HepG2 (cell line): ENCODE measurements around the gene LYRM1. TPM values are rescaled to one million over a fixed set of nuclear protein-coding genes. Genes with fewer than 3 reads are reported as not detected.
A peak's percentile ranks its signal among the peaks of the same experiment; 100 is the strongest.

Experiments used
- ARHGAP35 ChIP-seq: sonication (generic); formaldehyde crosslinking; IDR thresholded peaks from 2 replicates; pipeline ENCODE4 v1.9.0; 2022; ENCODE audit warnings: mild to moderate bottlenecking, inconsistent platforms, moderate library complexity, missing genetic modification reagents, borderline replicate concordance
- DMAP1 ChIP-seq: IDR thresholded peaks from 2 replicates; pipeline ENCODE4 v1.6.1; 2016
- GABPA ChIP-seq, 2 experiments: IDR thresholded peaks; 2 replicates each; pipeline ENCODE4 v1.6.1; 2011 to 2016; ENCODE audit warnings: low read depth in 2 of 2, low read length in 1 of 2, missing biosample characterization in 1 of 2, missing genetic modification characterization in 1 of 2
- JUND ChIP-seq: sonication (generic); formaldehyde crosslinking; IDR thresholded peaks from 2 replicates; pipeline ENCODE4 v1.8.0; 2022; ENCODE audit warnings: mild to moderate bottlenecking, missing genetic modification reagents
- RARG ChIP-seq: sonication (generic); formaldehyde crosslinking; IDR thresholded peaks from 2 replicates; pipeline ENCODE4 v1.4.0; 2020; ENCODE audit warnings: low read depth, mild to moderate bottlenecking, missing genetic modification reagents
- YEATS2 ChIP-seq: sonication (generic); formaldehyde crosslinking; IDR thresholded peaks from 2 replicates; pipeline ENCODE4 v1.4.0; 2020; ENCODE audit warnings: missing genetic modification reagents, borderline replicate concordance
- ZBTB42 ChIP-seq: sonication (generic); formaldehyde crosslinking; IDR thresholded peaks from 2 replicates; pipeline ENCODE4 v1.5.0; 2020; ENCODE audit warnings: mild to moderate bottlenecking, missing genetic modification reagents
- ZNF773 ChIP-seq: sonication (generic); formaldehyde crosslinking; IDR thresholded peaks from 2 replicates; pipeline ENCODE4 v1.4.0; 2020; ENCODE audit warnings: missing genetic modification reagents, borderline replicate concordance
- polyA plus RNA-seq, 8 experiments: library from polyadenylated mRNA; depleted of rRNA in 3 of 8; stranded (reverse) in 7 of 8; unstranded in 1 of 8; fragments of >200 nt; fragmentation: Illumina TruSeq in 4 of 8; extraction: Trizol in 4 of 8; gene quantifications; 2 replicates each; pipeline versions ENCODE4 v1.2.1 to v1.2.3, GENCODE V29; 2011 to 2016; ENCODE audit warnings: low read depth in 4 of 8, missing spikeins in 1 of 8, mixed read lengths in 1 of 8; ENCODE audit not compliant: insufficient read depth in 1 of 8
- total RNA-seq, 5 experiments: library from RNA; depleted of rRNA; stranded (reverse); fragments of >200 nt; fragmentation: Illumina TruSeq; extraction: Trizol; gene quantifications; 2 replicates each; pipeline ENCODE4 v1.2.3, GENCODE V29; 2016; ENCODE audit warnings: low read depth in 1 of 5
- TF ChIP-seq, protein P1 (sequence below): sonication (generic); formaldehyde crosslinking; IDR thresholded peaks from 2 replicates; pipeline ENCODE4 v1.5.0; 2020; ENCODE audit warnings: mild to moderate bottlenecking, missing genetic modification reagents, borderline replicate concordance
- TF ChIP-seq, protein P2 (sequence below): sonication (generic); formaldehyde crosslinking; IDR thresholded peaks from 2 replicates; pipeline ENCODE4 v1.4.0; 2020; ENCODE audit warnings: missing genetic modification reagents, low read depth, mild to moderate bottlenecking, borderline replicate concordance
- TF ChIP-seq, protein P3 (sequence below): sonication (generic); formaldehyde crosslinking; IDR thresholded peaks from 2 replicates; pipeline ENCODE4; 2020; ENCODE audit warnings: missing genetic modification reagents, mild to moderate bottlenecking, borderline replicate concordance
- TF ChIP-seq, protein P4 (sequence below), 2 experiments: sonication (generic) in 1 of 2; formaldehyde crosslinking in 1 of 2; IDR thresholded peaks; 2 replicates each; pipeline versions ENCODE4 v1.6.1 to v1.9.0; 2014 to 2022; ENCODE audit warnings: antibody characterized with exemption in 1 of 2, borderline replicate concordance in 1 of 2, inconsistent platforms in 1 of 2, low read depth in 1 of 2, missing genetic modification reagents in 1 of 2
- TF ChIP-seq, protein P5 (sequence below): sonication (generic); formaldehyde crosslinking; IDR thresholded peaks from 2 replicates; pipeline ENCODE4 v1.5.0; 2020; ENCODE audit warnings: missing genetic modification reagents, mild to moderate bottlenecking, borderline replicate concordance

LYRM1 gene
- total and polyA plus RNA-seq, 2 of the 13 experiments (the other 11 are each of a cell fraction or from before 2014, with no cell fraction given) = 59.2 to 82.6 TPM

DNA sequence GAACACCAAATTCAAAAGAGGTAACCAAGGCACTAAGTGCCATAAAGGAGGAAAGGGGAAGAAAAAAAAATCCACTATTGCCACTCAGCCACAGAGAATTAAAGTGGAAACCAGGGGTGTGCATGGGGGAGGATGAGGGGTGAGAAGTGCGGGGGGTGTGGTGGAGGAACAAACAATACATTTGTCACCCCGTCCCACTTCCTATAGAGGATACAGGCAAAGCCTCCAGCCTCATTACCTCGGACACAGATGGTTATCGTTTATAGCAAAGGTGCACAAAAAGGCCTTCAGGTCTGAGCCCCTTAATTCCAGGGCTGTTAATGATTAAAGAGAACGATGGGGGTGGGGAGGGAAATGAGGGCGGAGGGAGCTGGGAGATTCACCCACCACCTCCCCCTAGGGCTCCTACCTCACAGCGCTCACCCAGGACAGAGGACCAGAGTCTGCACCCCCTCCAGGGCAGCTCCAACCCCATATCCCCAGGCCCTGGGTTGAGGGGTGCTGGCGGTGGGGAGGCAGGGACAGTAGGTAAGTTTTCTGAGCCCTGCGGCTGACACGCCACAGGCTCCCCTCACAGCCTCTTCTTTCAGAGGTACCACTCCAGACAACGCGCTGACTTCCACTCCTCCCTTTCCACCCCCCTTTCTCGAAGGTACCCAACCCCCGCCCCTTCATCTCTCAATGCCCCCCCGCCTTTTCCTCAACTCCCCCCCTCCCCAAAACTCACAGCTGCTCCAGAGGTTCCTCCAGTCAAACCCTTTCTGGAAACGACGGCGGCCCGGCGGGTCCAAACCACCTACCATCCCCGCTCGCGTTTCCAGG lies 883 bp upstream of the LYRM1 start (continued):
- TF ChIP-seq, protein P1, sequence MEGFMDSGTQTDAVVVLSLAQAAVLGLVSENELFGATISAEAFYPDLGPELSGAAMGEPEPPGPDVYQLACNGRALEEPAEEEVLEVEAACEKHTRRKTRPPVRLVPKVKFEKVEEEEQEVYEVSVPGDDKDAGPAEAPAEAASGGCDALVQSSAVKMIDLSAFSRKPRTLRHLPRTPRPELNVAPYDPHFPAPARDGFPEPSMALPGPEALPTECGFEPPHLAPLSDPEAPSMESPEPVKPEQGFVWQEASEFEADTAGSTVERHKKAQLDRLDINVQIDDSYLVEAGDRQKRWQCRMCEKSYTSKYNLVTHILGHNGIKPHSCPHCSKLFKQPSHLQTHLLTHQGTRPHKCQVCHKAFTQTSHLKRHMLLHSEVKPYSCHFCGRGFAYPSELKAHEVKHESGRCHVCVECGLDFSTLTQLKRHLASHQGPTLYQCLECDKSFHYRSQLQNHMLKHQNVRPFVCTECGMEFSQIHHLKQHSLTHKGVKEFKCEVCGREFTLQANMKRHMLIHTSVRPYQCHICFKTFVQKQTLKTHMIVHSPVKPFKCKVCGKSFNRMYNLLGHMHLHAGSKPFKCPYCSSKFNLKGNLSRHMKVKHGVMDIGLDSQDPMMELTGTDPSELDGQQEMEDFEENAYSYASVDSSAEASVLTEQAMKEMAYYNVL (CRISPR knock-in tag) = peak; percentile 66; the same call in 1 of the 2 replicates
- TF ChIP-seq YEATS2 (no peak), ARHGAP35 (CRISPR knock-in tag) (0 out of 2 replicates have a peak, but pooled peaks have one; percentile 76), GABPA (IDR thresholded peaks at IDR 0.05; ENCODE audit: low read depth, low read length) (no peak), GABPA (CRISPR knock-in tag; IDR thresholded peaks at IDR 0.05; ENCODE audit: low read depth) (no peak), DMAP1 (peak; percentile 60; the same call in 1 of the 2 replicates), JUND (no peak; the same call in 1 of the 2 replicates), ZBTB42 (CRISPR knock-in tag) (no peak), ZNF773 (no peak), RARG (CRISPR knock-in tag) (no peak; the same call in 1 of the 2 replicates)
- TF ChIP-seq, protein P2, sequence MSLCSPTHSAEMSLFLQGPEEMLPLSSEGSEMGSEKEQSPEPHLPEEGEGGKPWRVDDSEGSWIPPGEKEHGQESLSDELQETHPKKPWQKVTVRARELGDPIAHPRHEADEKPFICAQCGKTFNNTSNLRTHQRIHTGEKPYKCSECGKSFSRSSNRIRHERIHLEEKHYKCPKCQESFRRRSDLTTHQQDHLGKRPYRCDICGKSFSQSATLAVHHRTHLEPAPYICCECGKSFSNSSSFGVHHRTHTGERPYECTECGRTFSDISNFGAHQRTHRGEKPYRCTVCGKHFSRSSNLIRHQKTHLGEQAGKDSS (CRISPR knock-in tag) = no peak
- TF ChIP-seq, protein P3, sequence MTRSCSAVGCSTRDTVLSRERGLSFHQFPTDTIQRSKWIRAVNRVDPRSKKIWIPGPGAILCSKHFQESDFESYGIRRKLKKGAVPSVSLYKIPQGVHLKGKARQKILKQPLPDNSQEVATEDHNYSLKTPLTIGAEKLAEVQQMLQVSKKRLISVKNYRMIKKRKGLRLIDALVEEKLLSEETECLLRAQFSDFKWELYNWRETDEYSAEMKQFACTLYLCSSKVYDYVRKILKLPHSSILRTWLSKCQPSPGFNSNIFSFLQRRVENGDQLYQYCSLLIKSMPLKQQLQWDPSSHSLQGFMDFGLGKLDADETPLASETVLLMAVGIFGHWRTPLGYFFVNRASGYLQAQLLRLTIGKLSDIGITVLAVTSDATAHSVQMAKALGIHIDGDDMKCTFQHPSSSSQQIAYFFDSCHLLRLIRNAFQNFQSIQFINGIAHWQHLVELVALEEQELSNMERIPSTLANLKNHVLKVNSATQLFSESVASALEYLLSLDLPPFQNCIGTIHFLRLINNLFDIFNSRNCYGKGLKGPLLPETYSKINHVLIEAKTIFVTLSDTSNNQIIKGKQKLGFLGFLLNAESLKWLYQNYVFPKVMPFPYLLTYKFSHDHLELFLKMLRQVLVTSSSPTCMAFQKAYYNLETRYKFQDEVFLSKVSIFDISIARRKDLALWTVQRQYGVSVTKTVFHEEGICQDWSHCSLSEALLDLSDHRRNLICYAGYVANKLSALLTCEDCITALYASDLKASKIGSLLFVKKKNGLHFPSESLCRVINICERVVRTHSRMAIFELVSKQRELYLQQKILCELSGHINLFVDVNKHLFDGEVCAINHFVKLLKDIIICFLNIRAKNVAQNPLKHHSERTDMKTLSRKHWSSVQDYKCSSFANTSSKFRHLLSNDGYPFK (CRISPR knock-in tag) = no peak
- TF ChIP-seq, protein P4, sequence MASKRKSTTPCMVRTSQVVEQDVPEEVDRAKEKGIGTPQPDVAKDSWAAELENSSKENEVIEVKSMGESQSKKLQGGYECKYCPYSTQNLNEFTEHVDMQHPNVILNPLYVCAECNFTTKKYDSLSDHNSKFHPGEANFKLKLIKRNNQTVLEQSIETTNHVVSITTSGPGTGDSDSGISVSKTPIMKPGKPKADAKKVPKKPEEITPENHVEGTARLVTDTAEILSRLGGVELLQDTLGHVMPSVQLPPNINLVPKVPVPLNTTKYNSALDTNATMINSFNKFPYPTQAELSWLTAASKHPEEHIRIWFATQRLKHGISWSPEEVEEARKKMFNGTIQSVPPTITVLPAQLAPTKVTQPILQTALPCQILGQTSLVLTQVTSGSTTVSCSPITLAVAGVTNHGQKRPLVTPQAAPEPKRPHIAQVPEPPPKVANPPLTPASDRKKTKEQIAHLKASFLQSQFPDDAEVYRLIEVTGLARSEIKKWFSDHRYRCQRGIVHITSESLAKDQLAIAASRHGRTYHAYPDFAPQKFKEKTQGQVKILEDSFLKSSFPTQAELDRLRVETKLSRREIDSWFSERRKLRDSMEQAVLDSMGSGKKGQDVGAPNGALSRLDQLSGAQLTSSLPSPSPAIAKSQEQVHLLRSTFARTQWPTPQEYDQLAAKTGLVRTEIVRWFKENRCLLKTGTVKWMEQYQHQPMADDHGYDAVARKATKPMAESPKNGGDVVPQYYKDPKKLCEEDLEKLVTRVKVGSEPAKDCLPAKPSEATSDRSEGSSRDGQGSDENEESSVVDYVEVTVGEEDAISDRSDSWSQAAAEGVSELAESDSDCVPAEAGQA (IDR thresholded peaks at IDR 0.05; ENCODE audit: low read depth) = no peak
- TF ChIP-seq, protein P4 (CRISPR knock-in tag; IDR thresholded peaks at IDR 0.05; ENCODE audit: borderline replicate concordance) = no peak
- TF ChIP-seq, protein P5, sequence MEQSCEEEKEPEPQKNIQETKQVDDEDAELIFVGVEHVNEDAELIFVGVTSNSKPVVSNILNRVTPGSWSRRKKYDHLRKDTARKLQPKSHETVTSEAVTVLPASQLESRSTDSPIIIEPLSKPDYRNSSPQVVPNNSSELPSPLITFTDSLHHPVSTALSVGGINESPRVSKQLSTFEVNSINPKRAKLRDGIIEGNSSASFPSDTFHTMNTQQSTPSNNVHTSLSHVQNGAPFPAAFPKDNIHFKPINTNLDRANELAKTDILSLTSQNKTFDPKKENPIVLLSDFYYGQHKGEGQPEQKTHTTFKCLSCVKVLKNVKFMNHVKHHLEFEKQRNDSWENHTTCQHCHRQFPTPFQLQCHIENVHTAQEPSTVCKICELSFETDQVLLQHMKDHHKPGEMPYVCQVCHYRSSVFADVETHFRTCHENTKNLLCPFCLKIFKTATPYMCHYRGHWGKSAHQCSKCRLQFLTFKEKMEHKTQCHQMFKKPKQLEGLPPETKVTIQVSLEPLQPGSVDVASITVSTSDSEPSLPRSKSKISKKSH (CRISPR knock-in tag) = no peak
